Liver (tissue), 3 donors: ENCODE results near the gene POMT1.
"Not testable (repeated sequence)": the region's sequence is repeated elsewhere in the genome, so short reads cannot be mapped to it uniquely, and the experiment has no call there.

Experiments
- ATF3 ChIP-seq: IDR thresholded peaks from 2 replicates; pipeline ENCODE4 v1.6.1; 2016; ENCODE audit warnings: antibody characterized with exemption
- EGR1 ChIP-seq, 2 donors: IDR thresholded peaks; 2 replicates each; pipeline ENCODE4 v1.6.1; 2016 to 2018; ENCODE audit warnings: antibody characterized with exemption in 2 of 2, low read depth in 2 of 2
- FOXA1 ChIP-seq: IDR thresholded peaks from 2 replicates; pipeline ENCODE4 v1.6.1; 2016; ENCODE audit warnings: antibody characterized with exemption
- GABPA ChIP-seq, 2 donors: IDR thresholded peaks in 1 of 2; conservative IDR thresholded peaks in 1 of 2; 2 replicates each; pipeline ENCODE4 v1.6.1; 2016; ENCODE audit warnings: antibody characterized with exemption in 2 of 2, mild to moderate bottlenecking in 1 of 2, moderate library complexity in 1 of 2
- HNF4A ChIP-seq, 2 donors: conservative IDR thresholded peaks; 2 replicates each; pipeline ENCODE4 v1.6.1; 2016; ENCODE audit warnings: antibody characterized with exemption in 2 of 2, mild to moderate bottlenecking in 2 of 2
- JUND ChIP-seq, 2 donors: IDR thresholded peaks; 2 replicates each; pipeline ENCODE4 v1.6.1; 2016; ENCODE audit warnings: antibody characterized with exemption in 2 of 2
- MAX ChIP-seq: IDR thresholded peaks from 2 replicates; pipeline ENCODE4 v1.6.1; 2016; ENCODE audit warnings: antibody characterized with exemption
- RAD21 ChIP-seq, 2 donors: IDR thresholded peaks; 2 replicates each; pipeline ENCODE4 v1.6.1; 2016; ENCODE audit warnings: antibody characterized with exemption in 2 of 2, mild to moderate bottlenecking in 2 of 2
- RXRA ChIP-seq, 2 donors: IDR thresholded peaks; 2 replicates each; pipeline ENCODE4 v1.6.1; 2017 to 2018; ENCODE audit warnings: antibody characterized with exemption in 2 of 2, mild to moderate bottlenecking in 1 of 2
- SP1 ChIP-seq: IDR thresholded peaks from 2 replicates; pipeline ENCODE4 v1.6.1; 2018; ENCODE audit warnings: antibody characterized with exemption, mild to moderate bottlenecking
- TAF1 ChIP-seq: conservative IDR thresholded peaks from 2 replicates; pipeline ENCODE4 v1.6.1; 2016; ENCODE audit warnings: antibody characterized with exemption, mild to moderate bottlenecking
- YY1 ChIP-seq: IDR thresholded peaks from 2 replicates; pipeline ENCODE4 v1.6.1; 2016; ENCODE audit warnings: antibody characterized with exemption, mild to moderate bottlenecking
- TF ChIP-seq, protein P1 (sequence below): fragments of 150-350 bp; IDR thresholded peaks from 2 replicates; pipeline ENCODE4 v1.5.1; 2017; ENCODE audit warnings: improper control_type of control experiment, low read depth, low read length; ENCODE audit not compliant: missing input control
- TF ChIP-seq, protein P2 (sequence below): IDR thresholded peaks from 2 replicates; pipeline ENCODE4 v1.6.1; 2016; ENCODE audit warnings: antibody characterized with exemption, mild to moderate bottlenecking
- donor health status: healthy.
- donor health status: healthy.

GRCh38 chr9:131472085-131472484 lies 30.6 kb upstream of the POMT1 start:
- TF ChIP-seq, protein P1, sequence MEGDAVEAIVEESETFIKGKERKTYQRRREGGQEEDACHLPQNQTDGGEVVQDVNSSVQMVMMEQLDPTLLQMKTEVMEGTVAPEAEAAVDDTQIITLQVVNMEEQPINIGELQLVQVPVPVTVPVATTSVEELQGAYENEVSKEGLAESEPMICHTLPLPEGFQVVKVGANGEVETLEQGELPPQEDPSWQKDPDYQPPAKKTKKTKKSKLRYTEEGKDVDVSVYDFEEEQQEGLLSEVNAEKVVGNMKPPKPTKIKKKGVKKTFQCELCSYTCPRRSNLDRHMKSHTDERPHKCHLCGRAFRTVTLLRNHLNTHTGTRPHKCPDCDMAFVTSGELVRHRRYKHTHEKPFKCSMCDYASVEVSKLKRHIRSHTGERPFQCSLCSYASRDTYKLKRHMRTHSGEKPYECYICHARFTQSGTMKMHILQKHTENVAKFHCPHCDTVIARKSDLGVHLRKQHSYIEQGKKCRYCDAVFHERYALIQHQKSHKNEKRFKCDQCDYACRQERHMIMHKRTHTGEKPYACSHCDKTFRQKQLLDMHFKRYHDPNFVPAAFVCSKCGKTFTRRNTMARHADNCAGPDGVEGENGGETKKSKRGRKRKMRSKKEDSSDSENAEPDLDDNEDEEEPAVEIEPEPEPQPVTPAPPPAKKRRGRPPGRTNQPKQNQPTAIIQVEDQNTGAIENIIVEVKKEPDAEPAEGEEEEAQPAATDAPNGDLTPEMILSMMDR, result not testable (repeated sequence)
- TF ChIP-seq, protein P2, sequence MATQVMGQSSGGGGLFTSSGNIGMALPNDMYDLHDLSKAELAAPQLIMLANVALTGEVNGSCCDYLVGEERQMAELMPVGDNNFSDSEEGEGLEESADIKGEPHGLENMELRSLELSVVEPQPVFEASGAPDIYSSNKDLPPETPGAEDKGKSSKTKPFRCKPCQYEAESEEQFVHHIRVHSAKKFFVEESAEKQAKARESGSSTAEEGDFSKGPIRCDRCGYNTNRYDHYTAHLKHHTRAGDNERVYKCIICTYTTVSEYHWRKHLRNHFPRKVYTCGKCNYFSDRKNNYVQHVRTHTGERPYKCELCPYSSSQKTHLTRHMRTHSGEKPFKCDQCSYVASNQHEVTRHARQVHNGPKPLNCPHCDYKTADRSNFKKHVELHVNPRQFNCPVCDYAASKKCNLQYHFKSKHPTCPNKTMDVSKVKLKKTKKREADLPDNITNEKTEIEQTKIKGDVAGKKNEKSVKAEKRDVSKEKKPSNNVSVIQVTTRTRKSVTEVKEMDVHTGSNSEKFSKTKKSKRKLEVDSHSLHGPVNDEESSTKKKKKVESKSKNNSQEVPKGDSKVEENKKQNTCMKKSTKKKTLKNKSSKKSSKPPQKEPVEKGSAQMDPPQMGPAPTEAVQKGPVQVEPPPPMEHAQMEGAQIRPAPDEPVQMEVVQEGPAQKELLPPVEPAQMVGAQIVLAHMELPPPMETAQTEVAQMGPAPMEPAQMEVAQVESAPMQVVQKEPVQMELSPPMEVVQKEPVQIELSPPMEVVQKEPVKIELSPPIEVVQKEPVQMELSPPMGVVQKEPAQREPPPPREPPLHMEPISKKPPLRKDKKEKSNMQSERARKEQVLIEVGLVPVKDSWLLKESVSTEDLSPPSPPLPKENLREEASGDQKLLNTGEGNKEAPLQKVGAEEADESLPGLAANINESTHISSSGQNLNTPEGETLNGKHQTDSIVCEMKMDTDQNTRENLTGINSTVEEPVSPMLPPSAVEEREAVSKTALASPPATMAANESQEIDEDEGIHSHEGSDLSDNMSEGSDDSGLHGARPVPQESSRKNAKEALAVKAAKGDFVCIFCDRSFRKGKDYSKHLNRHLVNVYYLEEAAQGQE, result not testable (repeated sequence)
- TF ChIP-seq JUND (IDR thresholded peaks at IDR 0.05); FOXA1; ATF3; MAX; YY1; RAD21 (IDR thresholded peaks at IDR 0.05); SP1; RXRA (IDR thresholded peaks at IDR 0.05); EGR1 (IDR thresholded peaks at IDR 0.05; ENCODE audit: low read depth in 2 of 2); GABPA (IDR thresholded peaks at IDR 0.05 in 1 of 2, conservative IDR thresholded peaks at IDR 0.05 in 1 of 2); HNF4A (conservative IDR thresholded peaks at IDR 0.05); TAF1: not testable (repeated sequence)
